GM19455 (cell line): ENCODE measurements around the gene RNF168.
A peak's percentile ranks its signal among the peaks of the same experiment; 100 is the strongest.
"Not testable (repeated sequence)": the region's sequence is repeated elsewhere in the genome, so short reads cannot be mapped to it uniquely, and the experiment has no call there.

ENCODE experiments used
- ATAC-seq: cut with Tn5 transposase; IDR thresholded peaks from one replicate; pipeline ENCODE4 v1.9.1; 2021; ENCODE audit not compliant: unreplicated experiment

Gene RNF168, protein sequence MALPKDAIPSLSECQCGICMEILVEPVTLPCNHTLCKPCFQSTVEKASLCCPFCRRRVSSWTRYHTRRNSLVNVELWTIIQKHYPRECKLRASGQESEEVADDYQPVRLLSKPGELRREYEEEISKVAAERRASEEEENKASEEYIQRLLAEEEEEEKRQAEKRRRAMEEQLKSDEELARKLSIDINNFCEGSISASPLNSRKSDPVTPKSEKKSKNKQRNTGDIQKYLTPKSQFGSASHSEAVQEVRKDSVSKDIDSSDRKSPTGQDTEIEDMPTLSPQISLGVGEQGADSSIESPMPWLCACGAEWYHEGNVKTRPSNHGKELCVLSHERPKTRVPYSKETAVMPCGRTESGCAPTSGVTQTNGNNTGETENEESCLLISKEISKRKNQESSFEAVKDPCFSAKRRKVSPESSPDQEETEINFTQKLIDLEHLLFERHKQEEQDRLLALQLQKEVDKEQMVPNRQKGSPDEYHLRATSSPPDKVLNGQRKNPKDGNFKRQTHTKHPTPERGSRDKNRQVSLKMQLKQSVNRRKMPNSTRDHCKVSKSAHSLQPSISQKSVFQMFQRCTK

DNA sequence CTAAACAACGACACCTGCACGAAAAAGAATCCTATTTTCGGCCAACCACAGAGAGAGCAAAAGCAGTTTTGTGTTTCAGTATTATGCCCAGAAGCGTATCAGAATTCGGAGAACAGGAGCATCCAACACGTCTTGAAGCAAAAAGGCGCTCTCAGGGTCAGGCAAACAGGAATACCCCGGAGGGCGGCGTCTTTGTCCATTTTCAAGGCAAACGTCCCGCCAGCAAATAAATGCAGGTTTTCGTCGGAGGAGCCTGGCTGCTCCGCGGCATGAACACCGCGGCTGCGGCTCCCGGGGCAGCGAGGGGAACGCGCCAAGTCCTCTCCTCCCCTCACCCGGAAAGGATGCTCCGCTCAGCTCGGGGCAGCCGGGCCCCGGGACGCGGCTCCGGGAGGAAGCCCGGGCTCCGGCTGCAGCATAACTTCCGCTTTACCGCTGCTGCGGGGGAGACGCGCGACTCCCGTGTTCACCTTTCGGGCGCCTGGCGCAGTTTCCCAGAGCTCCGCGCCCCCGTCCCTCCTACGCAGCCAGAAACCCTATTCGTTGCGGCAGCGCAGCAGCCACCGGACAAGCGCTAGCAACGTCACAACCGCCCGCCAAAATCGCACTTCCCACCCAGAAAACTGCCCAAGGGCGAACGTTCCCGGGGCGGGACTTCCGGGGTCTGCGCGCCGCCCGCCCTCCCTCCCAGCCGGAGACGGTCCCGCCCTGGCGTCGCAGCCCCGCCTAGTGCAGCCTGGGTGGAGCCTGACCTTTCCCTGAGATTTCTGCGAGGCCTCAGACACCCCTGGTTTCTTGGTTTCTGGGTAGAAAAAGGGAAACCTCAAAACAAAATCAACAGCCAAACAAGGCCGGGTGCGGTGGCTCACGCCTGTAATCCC is at the start of gene RNF168:
TSS of gene RNF168 (minus strand) at position 573 of the 881 bp plus-strand sequence. CDS start 595 bp downstream, outside the sequence.
- ATAC-seq: peak; percentile 78

DNA sequence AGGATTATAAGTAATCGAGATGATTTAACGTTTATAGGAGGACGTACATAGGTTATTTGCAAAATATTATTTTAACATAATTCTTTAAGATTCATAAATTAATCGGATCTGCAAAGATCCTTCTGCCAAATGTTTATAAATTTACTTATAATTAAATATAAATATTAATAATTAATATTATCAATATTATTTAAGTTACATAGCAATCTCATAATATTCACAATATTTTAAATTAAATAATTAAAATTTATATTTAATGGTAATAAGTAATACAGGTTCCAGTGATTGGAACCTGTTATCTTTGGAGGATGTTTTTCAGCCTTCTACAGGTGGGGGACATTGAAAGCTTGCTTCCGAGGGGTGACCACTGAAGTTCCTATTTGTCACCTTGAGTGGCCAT is 48.7 kb upstream of the RNF168 start:
- ATAC-seq: no peak

DNA sequence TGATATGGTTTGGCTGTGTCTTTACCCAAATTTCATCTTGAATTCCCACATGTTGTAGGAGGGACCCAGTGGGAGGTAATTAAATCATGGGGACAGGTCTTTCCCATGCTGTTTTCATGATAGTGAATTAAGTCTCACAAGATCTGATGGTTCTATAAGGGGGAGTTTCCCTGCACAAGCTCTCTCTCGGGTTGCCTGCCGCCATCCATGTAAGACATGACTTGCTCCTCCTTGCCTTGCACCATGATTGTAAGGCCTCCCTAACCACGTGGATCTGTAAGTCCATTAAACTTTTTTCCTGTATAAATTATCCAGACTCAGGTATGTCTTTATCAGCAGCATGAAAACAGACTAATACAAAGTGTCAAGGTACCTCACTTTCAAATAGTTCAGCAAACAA is 46.6 kb upstream of the RNF168 start:
- not testable (repeated sequence) for ATAC-seq

DNA sequence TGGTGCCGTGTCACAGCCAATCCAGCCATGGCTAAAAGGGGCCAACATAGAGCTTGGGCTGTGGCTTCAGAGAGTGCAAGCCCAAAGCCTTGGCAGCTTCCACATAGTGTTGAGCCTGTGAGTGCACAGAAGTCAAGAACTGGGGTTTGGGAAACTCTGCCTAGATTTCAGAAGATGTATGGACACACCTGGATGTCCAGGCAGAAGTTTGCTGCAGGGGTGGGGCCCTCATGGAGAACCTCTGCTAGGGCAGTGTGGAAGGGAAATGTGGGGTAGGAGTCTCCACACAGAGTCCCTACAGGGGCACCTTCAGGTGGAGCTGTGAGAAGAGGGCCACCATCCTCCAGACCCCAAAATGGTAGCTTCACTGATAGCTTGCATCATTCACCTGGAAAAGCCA is 45.7 kb upstream of the RNF168 start:
- ATAC-seq: not testable (repeated sequence)

DNA sequence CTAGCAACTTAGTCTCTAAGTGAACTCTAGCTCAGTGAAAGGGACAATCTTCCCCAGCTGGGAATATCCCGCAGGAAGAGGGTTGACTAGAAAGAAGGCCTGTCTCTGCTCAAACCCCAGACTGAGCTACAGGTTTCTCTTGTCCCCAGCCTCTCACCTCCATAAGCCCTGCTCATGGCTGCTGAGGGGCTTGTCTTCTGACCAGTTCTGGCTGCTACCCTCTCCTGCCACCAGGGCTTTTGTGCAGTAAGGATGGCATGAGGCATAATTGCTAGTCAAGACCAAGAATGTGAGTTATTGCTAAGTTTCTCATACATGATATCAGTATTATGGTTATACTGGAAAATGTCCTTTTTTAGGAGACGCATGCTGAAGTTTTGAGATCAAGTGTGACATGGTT is 43.5 kb upstream of the RNF168 start:
- no peak for ATAC-seq

DNA sequence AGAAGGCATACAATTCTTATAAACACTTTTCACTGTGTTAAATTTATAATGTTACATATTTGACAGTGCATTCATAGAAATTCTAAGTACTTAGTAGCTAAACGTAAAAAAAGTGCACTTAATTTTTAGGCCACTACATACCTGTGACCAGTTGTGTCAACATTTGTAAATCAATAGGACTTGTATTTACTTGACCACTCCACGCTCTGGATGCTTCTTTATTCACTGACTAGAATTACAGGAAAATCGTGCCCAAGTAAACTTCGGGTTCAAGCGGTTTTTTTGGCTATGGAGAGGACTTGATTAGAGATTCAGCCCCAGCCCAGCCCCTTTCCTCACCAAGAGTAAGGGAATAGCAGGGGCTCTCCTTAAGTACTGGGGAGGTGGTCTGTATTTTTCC is 43.0 kb upstream of the RNF168 start:
- ATAC-seq: no peak

DNA sequence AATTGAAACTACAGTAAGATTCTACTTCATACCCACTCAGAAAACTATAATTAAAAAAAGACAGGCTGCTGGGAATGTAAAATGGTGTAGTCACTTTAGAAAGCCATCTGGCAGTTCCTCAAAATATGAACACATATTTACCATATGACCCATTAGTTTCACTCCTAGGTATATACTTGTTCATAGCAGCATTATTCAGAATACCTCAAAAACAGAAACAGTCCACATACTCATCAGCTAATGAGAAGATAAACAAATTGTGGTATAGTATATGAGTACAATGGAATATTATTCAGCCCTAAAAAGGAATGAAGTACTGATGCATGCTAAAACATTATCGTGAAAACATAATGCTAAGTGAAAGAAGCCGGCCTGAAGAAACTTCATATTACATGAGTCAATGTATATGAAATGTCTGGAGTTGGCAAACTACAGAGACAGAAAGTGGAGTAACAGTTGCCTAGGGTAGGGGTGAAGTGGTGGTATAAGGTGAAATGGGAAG is 41.0 kb upstream of the RNF168 start:
- no peak for ATAC-seq

DNA sequence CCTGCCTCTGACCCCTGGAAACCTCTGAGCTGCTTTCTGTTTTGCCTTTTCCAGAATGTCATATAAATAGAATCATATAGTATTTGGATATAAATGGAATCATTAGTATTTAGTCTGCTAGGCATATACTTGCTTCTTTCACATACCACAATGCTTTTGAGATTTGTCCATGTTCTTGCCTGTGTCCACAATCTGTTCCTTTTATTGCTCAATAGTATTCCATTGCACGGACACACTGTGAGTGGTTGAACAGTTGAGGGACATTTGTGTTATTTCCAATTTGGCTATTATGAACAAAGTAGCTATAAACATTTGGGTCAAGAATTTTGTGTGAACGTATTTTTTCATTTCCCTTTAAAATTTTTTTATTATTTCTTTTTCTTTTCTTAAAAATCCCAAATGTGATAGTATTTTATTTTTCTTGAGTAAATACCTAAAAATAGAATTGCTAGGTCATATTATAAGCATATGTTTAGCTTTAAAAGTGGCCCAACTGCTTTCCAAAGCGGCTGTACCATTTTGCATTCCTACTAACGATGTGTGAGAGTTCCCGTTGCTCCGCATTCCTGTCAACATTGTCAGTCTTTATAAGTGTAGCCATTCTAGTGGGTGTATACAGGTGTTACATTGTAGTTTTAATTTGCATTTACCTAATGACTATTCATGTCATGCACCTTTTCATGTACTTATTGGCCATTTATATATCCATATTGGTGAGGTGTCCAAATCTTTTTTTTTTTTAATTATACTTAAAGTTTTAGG is 38.3 kb upstream of the RNF168 start:
- no peak for ATAC-seq

DNA sequence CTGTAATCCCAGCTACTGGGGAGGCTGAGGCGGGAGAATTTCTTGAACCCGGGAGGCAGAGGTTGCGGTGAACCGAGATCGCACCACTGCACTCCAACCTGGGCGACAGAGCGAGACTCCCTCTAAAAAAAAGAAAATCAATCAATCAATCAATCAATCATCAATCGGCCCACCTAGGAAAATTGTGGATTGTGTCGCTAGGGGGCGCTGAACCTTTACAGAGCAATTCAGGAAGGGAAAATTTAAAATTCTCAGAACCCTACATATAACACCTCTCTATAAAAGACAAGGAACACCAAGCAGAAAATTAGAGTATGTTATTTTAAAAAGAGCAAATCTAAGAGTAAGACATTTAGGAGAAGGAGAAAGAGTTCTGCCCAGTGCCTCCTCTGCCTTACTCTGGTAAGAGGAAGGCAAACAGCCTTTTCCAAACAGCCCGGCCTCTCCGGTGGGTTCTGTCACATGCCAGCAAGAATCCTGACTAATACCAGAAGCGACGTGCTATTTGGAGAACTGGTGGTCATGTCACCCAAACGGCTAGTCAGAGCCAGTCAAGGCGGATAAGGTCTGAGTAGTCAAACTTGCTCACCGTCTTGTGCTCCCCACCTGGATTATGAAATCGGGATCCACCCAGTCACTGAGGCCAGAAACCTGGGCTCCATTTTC is 33.9 kb upstream of the RNF168 start:
- no peak for ATAC-seq

DNA sequence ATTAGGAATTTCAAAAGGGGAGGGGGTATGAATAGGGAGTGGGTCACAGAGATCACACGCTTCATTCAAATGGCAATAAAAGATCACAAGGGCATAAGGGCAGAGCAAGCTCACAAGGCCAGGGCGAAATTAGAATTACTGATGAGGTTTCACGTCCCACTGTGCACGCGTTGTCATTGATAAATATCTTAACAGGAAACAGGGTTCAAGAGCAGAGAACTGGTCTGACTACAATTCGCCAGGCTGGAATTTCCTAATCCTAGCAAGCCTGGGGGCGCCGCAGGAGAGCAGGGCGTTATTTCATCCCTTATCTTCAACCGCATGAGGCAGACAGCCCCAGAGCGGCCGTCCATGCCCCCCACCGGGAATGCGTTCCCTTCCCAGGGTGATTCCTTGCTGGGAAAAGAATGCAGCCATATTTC is 29.7 kb upstream of the RNF168 start:
- ATAC-seq: no peak

DNA sequence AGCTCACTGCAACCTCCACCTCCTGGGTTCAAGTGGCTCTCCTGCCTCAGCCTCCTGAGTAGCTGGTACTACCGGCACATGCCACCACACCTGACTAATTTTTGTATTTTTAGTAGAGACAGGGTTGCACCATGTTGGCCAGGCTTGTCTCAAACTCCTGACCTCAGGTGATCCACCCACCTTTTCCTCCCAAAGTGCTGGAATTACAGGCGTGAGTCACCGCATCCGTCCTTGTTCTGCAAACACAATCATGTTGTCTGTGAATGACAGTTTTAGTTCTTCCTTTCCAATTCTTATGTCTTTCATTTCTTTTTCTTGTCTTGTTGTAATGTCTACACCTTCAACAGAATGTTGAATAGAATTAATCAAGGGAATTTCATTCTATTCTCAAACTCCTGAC is 27.9 kb upstream of the RNF168 start:
- no peak for ATAC-seq

DNA sequence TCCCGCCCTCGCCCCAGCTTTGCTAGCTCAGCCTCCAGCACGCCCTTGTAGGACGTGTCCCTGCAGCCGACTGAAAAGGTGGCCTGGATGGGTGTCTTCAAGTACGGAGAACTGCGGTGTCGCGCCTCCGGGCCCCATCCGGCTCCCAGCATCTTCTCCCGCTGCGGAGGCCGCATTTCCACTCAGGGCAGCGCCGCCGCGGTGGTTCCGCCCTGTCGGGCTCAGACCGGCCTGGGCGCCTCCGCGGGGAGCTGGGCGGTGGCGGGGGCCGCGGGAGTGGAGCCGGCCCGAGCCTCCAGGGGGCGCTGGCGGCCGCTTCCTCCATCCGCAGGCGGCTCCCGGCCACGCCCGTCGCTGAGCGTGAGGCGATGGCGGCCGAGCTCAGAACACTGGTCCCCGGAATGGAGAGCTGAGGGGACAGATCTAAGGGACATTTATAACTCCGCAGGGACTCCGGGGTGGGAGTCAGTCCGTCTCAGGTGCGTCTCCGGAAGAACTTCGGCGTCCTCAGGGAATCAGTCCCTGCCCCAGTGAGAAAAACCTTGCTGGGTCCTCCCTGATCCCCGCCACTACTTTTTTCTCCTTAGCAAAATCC is 25.2 kb upstream of the RNF168 start:
- no peak for ATAC-seq

DNA sequence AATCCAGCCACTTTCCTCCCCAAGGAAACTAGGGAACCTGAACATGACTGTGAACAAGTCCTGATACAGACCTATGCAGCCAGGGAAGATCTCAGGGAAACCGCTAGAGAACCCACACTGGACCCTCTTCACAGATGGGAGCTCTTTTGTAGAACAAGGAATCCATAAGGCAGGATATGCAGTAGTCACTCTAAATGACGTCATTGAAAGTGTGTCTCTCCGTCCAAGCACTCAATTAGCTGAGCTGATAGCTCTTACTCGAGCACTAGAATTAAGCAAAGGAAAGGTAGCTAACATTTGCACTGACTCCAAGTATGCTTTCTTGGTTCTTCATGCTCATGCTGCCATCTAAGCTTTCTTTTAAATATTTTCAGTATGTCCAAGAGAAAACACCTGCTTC is 21.6 kb upstream of the RNF168 start:
- no peak for ATAC-seq

DNA sequence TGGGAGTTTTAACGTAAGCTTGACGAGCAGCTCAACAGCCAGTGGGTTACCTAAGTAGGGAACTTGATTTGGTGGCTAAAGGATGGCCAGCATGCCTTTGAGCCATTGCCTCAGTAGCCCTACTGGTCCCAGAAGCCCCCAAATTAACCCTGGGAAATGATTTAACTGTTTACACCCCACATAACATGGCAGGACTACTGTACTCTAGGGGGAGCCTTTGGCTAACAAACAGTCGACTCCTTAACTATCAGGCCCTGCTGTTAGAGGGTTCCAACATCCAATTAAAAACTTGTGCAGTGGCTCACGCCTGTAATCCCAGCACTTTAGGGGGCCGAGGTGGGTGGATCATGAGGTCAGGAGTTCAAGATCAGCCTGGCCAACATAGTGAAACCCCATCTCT is 21.0 kb upstream of the RNF168 start:
- no peak for ATAC-seq

DNA sequence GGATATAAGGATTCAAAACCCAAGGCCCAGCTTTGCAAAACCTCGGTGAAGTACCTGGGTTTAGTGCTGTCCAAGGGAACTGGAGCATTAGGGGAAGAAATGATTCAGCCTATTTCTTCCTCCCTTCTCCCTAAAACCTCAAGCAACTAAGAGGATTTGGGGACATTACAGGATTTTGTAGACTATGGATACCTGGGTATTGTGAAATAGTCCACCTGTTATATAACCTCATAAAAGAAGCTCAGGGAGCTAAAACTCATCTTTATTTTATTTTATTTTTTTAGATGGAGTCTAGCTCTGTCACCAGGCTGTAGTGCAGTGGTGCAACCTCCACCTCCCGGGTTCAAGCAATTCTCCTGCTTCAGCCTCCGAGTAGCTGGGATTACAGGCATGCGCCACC is 20.3 kb upstream of the RNF168 start:
- ATAC-seq: no peak

DNA sequence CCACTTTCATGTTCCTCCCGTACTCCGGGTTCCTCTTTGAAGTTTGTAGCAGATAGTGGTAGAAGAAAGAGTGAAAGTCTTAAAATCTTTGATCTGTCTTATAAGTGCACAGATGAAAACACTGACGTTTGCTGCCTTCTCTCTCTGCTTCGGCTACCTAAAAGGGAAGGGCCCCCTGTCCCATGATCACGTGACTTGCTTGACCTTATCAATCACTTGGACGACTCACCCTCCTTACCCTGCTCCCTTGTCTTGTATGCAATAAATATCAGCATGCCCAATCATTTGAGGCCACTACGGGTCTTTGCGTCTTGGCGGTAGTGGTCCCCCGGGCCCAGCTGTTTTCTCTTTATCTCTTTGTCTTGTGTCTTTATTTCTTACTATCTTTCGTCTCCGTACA is 17.7 kb upstream of the RNF168 start:
- not testable (repeated sequence) for ATAC-seq

DNA sequence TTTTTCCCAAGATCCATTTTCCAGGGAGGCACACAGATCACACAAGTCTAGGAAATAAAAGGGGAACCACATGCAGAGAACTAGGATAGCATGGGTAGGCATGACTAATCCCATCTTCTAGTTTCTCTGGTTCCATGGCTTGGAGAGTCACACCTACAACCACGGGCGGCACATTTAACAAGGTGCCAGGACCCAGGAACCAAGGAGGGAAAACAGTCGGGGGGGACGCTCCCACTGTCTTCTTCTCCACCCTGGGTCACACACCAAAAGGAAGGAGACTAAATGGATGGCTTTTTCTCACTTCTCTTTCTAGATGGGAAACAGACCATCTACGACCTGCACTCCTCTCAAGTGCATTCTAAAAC is 16.1 kb upstream of the RNF168 start:
- ATAC-seq: no peak

DNA sequence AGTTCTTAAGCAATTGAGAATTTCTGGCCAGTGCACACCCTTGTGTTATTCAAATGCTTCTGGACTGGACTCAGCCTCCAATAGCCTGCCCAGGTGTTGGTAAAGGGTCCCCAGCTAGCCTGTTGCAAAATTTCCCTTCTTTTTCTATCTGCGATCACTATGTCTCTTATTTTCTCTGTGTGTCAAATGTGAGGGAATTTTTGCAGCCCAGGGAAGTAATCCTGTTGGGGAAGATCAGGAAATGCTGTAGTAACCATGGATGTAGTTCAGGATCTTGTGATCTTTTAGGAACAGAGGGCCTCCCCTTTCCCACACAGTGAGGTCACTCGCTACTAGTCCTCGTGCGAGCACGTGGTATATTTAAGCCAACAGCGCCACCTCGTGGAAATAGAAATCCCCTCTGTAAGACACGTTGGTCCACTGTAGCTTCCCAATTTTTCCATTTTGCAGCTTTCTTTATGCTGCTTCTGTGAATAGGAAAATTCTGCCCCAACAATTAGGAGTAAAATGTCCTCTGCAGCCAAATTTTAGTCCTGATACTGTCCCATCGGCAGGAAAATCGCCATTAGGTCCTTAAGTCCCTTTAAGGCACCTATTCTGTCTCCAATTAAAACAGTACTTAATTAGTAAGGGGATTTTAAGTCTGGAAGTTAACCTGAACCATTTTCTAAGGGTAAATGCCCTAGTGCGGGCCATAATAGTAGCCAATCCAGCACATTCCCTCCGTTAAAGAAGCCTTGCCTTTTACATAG is 15.6 kb upstream of the RNF168 start:
- no peak for ATAC-seq

DNA sequence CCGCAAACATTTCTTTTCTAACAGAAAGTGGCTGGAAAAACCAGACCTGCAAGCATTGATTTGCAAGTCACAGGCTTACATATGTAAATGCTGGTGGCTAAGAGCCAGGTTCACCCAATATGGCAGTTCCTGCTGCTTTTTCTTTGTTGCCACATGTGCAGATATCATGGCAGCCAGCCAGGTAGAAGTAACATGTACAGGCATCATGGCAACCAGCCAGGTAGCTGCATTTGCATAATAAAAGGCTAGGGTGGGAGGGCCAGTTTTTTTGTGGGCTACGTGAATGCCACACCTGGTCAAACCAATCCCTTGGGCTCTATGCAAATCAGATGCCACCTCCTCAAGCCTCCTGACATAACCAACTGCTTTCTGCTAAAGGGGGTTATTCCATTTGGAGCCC is 14.4 kb upstream of the RNF168 start:
- no peak for ATAC-seq
